HG02852 (cell line): ENCODE measurements around the gene DAZAP1.
A peak's percentile ranks its signal among the peaks of the same experiment; 100 is the strongest.

Source experiments
- ATAC-seq: cut with Tn5 transposase; IDR thresholded peaks from one replicate; pipeline ENCODE4 v1.9.1; 2021; ENCODE audit warnings: mild to moderate bottlenecking, moderate library complexity; ENCODE audit not compliant: unreplicated experiment

The DAZAP1 gene

GRCh38 chr19:1424192-1424955, 17.0 kb downstream of the DAZAP1 start:
- no peak for ATAC-seq

- ATAC-seq: no peak
Observed at GRCh38 chr19:1425102-1425837, 17.9 kb downstream of the DAZAP1 start.

GRCh38 chr19:1425902-1426301, 18.5 kb downstream of the DAZAP1 start:
- ATAC-seq: no peak

GRCh38 chr19:1426736-1427135, 19.4 kb downstream of the DAZAP1 start:
- ATAC-seq: no peak

DNA sequence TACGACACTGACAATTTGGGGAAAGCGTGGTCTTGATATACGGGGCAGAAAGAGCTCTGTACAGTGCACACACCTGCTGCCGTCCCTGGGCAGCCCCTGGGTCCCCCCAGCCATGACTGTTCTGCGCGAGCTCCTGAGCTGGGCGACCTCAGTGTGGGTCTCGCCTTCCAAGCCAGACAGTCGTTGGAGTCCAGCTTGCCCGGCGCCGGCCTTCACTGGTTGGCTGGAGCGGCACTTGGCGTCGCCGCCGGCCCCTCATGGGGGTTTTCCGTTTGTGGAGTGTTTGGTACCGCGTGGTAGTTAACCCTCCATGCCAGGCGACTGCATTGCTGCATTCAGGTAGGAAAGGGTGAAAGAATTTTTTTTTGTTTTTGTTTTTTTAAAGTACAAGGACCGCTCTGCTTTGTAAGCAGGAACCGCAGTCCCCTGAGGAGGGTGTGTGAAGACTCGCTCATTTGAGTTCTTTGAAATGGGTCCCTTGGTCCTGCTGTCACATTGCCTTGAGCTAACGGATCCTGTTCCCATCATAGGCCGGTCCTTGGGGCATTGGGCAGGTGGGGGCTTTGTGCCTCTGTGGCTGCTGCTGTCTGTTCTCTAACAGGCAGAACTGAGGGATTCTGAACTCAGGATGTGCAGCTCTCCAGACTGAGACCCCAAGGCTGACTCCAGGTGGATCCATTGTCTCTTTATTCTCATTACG, 20.0 kb downstream of the DAZAP1 start:
- ATAC-seq: no peak

DNA sequence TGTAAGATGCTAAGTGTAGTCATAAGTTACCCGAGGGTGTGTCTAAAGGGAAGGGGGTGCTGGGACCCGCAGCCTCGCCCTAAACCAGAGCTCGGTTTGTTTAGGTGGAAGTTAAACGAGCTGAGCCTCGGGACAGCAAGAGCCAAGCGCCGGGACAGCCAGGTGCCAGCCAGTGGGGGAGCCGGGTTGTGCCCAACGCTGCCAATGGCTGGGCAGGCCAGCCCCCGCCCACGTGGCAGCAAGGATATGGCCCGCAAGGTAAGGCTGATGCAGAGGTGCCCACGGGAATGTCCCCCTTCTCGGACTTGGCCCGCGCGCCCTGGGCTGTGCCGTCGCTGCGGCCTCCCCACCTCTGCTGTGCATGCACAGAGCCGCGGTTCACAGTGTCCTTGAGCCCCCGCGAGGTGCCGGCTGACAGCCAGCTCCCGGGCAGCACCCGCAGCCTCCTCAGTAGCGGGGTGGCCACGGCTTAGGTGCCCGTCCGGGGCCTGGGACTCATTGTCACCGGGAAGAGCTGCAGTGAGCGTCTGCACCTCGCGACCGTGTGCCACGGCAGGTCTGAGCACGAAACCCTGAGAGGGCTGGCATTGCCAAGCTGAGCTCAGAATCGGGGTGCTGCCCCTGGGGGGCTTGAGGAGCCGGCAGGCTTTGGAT, 21.5 kb downstream of the DAZAP1 start:
- no peak for ATAC-seq

GRCh38 chr19:1429750-1430149, 22.4 kb downstream of the DAZAP1 start:
- no peak for ATAC-seq

GRCh38 chr19:1430246-1430645, 22.9 kb downstream of the DAZAP1 start:
- no peak for ATAC-seq

- ATAC-seq: no peak
Observed at GRCh38 chr19:1431759-1432506, 24.5 kb downstream of the DAZAP1 start.

- no peak for ATAC-seq
Observed at GRCh38 chr19:1432507-1432887, 25.1 kb downstream of the DAZAP1 start.

DNA sequence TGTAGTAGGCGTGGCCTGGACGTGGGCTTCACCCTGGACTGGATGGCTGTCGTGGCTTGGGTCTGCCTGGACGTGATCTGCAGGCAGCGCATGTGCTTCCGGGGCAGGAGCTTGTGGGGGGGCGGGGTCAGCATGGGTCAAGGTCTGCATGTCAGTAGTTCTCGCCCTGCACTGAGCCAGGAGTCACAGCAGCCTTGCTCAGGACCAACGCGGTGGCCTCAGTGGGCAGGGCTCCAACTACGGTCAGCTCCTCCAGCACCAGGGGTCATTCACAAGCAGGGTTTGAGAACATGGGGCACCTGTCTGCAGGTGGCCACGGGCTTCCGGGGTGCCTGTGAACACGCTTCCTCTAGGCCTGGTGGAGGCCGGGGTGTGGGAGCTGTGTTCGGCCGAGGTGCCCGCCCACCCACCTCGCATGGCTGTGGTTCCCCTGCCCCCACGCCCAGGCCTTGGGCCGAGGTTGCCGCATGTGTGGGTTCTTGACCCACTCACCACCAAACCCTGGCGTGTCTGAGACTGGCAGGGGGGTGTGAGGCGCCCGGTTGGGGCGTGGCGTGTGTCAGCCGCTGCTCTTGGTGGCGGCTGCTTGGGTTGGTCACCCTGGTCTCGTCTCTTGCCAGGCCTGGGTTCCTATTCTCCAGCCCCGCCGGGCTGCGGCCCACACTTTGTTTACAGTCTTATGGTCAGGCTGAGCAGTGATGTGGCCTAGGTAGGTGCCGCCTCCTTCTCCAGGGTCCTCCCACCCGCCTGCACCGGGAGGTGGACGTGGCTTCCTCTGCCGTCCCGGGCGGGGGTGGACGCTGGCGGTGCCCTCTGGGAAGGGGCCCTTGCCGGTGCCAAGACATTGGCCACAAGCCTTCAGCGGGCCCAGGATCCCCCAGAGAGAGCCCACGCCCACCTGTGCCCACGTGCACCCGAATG, 26.0 kb downstream of the DAZAP1 start:
- ATAC-seq: no peak

DNA sequence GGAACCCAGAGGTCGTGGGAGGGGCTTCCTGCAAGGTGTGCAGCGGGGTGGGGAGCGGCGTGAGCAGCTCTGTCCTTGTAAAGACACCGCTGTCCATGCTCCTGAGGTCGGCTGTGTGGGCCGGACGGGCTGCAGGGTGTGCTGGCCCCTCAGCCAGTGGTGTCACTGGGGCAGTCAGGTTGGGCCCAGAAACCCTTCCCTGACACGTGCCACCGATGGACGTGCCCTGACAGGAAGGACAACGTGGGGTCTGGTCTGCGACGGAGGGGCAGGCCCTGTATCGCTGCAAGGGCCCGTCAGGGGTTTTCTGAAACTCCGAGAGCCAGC, 26.6 kb downstream of the DAZAP1 start:
- no peak for ATAC-seq

GRCh38 chr19:1434577-1435060, 27.2 kb downstream of the DAZAP1 start:
- ATAC-seq: no peak

DNA sequence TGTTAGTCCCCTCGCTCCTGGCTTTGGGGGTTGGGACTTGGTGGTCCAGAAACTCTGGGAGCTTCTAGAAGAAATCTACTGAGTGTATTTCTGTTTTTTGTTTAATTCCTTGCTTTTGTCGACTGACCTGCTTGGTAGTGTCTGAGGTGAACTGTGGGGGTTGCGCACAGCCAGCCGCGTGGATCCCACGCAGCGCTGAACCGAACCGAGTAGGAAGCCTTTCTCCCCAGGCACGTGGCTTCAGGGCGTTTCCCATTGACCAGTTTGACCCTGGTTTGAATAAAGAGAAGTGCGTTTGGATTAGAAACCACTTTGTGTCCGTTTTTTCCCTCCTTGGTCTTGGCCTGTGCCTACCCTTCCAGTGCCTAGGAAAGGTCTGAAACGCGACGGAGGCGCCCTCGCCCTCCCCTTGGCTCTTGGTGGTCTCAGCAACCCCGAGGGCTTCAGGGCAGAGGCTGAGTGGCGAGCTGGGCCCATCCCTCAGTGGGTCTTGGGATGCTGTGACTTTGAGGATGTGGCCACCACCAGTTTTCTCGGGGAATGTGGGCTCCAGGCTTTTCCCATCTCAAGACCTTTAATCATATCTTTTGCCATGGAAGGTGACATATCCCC, 28.1 kb downstream of the DAZAP1 start:
- no peak for ATAC-seq

DNA sequence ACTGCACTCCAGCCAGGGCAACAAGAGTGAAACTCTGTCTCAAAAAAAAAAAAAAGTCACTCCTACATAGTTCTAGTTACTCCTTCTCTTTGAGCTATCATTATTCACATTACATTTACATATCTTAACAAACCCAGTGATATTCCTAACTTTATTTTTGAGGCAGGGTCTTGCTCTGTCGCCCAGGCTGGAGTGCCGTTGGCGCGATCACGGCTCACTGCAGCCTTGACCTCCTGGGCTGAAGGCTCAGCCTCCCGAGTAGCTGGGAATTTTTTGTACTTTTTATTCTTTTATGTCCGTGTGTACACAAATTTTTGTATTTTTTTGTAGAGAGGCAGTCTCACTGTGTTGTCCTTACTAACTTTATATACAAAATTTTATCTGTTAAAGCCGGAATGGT, 30.2 kb downstream of the DAZAP1 start:
- ATAC-seq: no peak

DNA sequence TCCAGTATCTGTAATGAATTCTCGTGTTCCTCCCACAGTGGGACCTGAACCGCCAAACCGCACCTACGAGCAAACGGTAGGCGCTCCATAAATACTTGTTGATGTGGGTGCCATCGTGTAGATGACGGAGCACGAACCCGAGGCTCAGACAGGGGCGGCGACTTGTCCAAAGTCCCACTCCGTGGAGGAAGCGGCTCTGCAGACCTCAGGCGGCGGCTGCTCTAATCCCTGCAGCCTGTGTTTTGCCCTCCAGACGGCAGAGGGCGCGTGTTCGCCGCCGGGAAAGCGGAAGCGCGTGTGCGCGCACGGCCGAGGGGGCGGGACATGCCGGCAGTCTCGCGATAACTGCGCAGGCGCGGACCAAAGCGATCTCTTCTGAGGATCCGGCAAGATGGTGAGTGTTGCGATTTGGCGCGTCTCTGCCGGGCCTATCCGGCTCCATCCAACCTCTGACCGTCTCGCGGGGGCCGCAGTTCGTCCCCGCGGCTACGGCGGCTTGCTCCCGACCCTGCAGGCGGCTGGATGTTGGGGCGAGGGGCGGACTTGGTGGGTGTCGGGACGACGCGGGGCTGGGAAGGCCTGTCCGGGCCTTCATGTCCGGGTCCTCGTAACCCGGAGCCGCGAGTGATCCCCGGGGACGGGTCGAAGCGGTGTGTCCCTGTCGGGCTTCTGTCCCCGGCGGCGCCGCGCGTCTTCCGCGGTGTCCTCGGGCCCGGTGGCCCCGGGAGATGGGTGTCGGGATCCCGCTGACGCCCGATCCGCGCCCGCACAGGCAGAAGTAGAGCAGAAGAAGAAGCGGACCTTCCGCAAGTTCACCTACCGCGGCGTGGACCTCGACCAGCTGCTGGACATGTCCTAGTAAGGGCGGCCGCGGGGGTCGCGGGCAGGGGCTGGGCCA, 30.9 kb downstream of the DAZAP1 start, which contains the start of gene RPS15:
Gene RPS15 (plus strand): TSS at position 362 of the 898 bp plus-strand sequence. CDS start 30 bp downstream, at position 392.
- ATAC-seq: peak; percentile 69

- no peak for ATAC-seq
Observed at GRCh38 chr19:1438933-1439354, 31.6 kb downstream of the DAZAP1 start.
